Measurements from ENCODE around the gene SPINK1. TPM values are rescaled to one million over a fixed set of nuclear protein-coding genes. Genes with fewer than 3 reads are reported as not detected.
"Not testable (repeated sequence)": the region's sequence is repeated elsewhere in the genome, so short reads cannot be mapped to it uniquely, and the experiment has no call there.

The SPINK1 gene
- total RNA-seq, 8 experiments from 2014 or later, result not detected

GRCh38 chr5:147819261-147819770 is 12.2 kb downstream of the SPINK1 start:
- no peak for ATAC-seq (replicated peaks in 6 of 8)
- Histone ChIP-seq H3K4me1 (replicated peaks in 1 of 2) (peaks cover 0 to 2% of the 10 kb centered on the region in 2 donors), H3K27ac (no peak overlapping the region), H3K4me3 (no peak overlapping the region)
- WGBS, 10 experiments, result 0 to 100% (median 48%) methylated on average over 1 of the region's 1 CpG
- in situ Hi-C loops (cut with MboI; ENCODE audit: low pct_unique_long_range_greater_than_20kb in 2 of 9, low sequenced_read_pairs in 9 of 9, unreplicated experiment in 9 of 9), result loop anchor here in 6 of 9 experiments (10.0 to 25.0 kb wide), 2 partner anchors 182 to 195 kb away; no protein-coding TSS in a partner anchor

GRCh38 chr5:147818290-147818689 is 13.2 kb downstream of the SPINK1 start:
- H3K4me3 ChIP-seq, result no peak overlapping the region
- H3K4me1 ChIP-seq (replicated peaks in 1 of 2), result peaks cover 0 to 2% of the 10 kb centered on the region in 2 donors
- whole genome bisulfite sequencing, 10 experiments, result 60 to 100% (median 75%) methylated on average over 1 of the region's 1 CpG; no CpG with 5 or more reads in 5 of the 10 experiments
- peak in 5 of 8 experiments; percentile 45 to 76 (median 55) for ATAC-seq (replicated peaks in 6 of 8)
- in situ Hi-C loops (cut with MboI; ENCODE audit: low pct_unique_long_range_greater_than_20kb in 2 of 9, low sequenced_read_pairs in 9 of 9, unreplicated experiment in 9 of 9), result loop anchor here in 6 of 9 experiments (10.0 to 25.0 kb wide), 2 partner anchors 181 to 193 kb away; no protein-coding TSS in a partner anchor
- no peak overlapping the region for H3K27ac ChIP-seq

- no peak overlapping the region for H3K27ac ChIP-seq
- in situ Hi-C loops (cut with MboI; ENCODE audit: low pct_unique_long_range_greater_than_20kb in 2 of 9, low sequenced_read_pairs in 9 of 9, unreplicated experiment in 9 of 9), result loop anchor here in 6 of 9 experiments (10.0 to 25.0 kb wide), 2 partner anchors 176 to 189 kb away; no protein-coding TSS in a partner anchor
- WGBS, 10 experiments, result 0 to 80% (median 67%) methylated on average over 1 of the region's 1 CpG; no CpG with 5 or more reads in 3 of the 10 experiments
- ATAC-seq (replicated peaks in 6 of 8), result no peak
- H3K4me3 ChIP-seq, result no peak overlapping the region
- no peaks in the 10 kb centered on the region for H3K4me1 ChIP-seq (replicated peaks in 1 of 2)
These were observed 17.8 kb downstream of the SPINK1 start for GRCh38 chr5:147813696-147814095.

- 0 to 79% (median 53%) methylated on average over 1 to 5 of the region's 5 CpGs for WGBS, 10 experiments
- no peak for ATAC-seq (replicated peaks in 6 of 8)
- no peak overlapping the region for H3K4me3 ChIP-seq
- no peaks in the 10 kb centered on the region for H3K4me1 ChIP-seq (replicated peaks in 1 of 2)
- in situ Hi-C loops (cut with MboI; ENCODE audit: low pct_unique_long_range_greater_than_20kb in 2 of 9, low sequenced_read_pairs in 9 of 9, unreplicated experiment in 9 of 9), result loop anchor here in 6 of 9 experiments (10.0 to 25.0 kb wide), 2 partner anchors 173 to 185 kb away; no protein-coding TSS in a partner anchor
- no peak overlapping the region for H3K27ac ChIP-seq
These were observed 21.4 kb downstream of the SPINK1 start for GRCh38 chr5:147809830-147810666.

- ATAC-seq (replicated peaks in 6 of 8), result peak in 3 of 8 experiments; percentile 67 to 86 (median 82)
- WGBS, 10 experiments, result 0 to 94% (median 70%) methylated on average over 1 to 6 of the region's 6 CpGs; no CpG with 5 or more reads in 1 of the 10 experiments
- Histone ChIP-seq H3K27ac (no peak overlapping the region), H3K4me1 (replicated peaks in 1 of 2) (no peaks in the 10 kb centered on the region), H3K4me3 (no peak overlapping the region)
- in situ Hi-C loops (cut with MboI; ENCODE audit: low pct_unique_long_range_greater_than_20kb in 2 of 9, low sequenced_read_pairs in 9 of 9, unreplicated experiment in 9 of 9), result loop anchor here in 5 of 9 experiments (25.0 kb wide), 1 partner anchor 168 kb away; no protein-coding TSS in a partner anchor
These were observed 26.4 kb downstream of the SPINK1 start for GRCh38 chr5:147805030-147805454.

- peak in 1 of 8 experiments; percentile 17 for ATAC-seq (replicated peaks in 6 of 8)
- H3K4me3 ChIP-seq, result no peak overlapping the region
- in situ Hi-C loops (cut with MboI; ENCODE audit: low pct_unique_long_range_greater_than_20kb in 2 of 9, low sequenced_read_pairs in 9 of 9, unreplicated experiment in 9 of 9), result loop anchor here in 5 of 9 experiments (25.0 kb wide), 1 partner anchor 167 kb away; no protein-coding TSS in a partner anchor
- 20 to 100% (median 61%) methylated on average over 1 to 3 of the region's 3 CpGs; no CpG with 5 or more reads in 3 of the 10 experiments for WGBS, 10 experiments
- H3K4me1 ChIP-seq (replicated peaks in 1 of 2), result no peaks in the 10 kb centered on the region
- H3K27ac ChIP-seq, result no peak overlapping the region
These were observed 27.1 kb downstream of the SPINK1 start for GRCh38 chr5:147804334-147804733.

- H3K4me3 ChIP-seq, result no peak overlapping the region
- in situ Hi-C loops (cut with MboI; ENCODE audit: low pct_unique_long_range_greater_than_20kb in 2 of 9, low sequenced_read_pairs in 9 of 9, unreplicated experiment in 9 of 9), result loop anchor here in 5 of 9 experiments (25.0 kb wide), 1 partner anchor 167 kb away; no protein-coding TSS in a partner anchor
- peak in 1 of 8 experiments; percentile 14 for ATAC-seq (replicated peaks in 6 of 8)
- H3K4me1 ChIP-seq (replicated peaks in 1 of 2), result no peaks in the 10 kb centered on the region
- 33 to 100% (median 85%) methylated on average over 1 of the region's 1 CpG; no CpG with 5 or more reads in 6 of the 10 experiments for WGBS, 10 experiments
- no peak overlapping the region for H3K27ac ChIP-seq
These were observed 27.5 kb downstream of the SPINK1 start for GRCh38 chr5:147803926-147804325.

- WGBS, 10 experiments, result 0 to 92% (median 60%) methylated on average over 1 to 3 of the region's 3 CpGs
- H3K27ac ChIP-seq; H3K4me3 ChIP-seq; H3K4me1 ChIP-seq (replicated peaks in 1 of 2): not testable (repeated sequence)
- peak in 1 of 8 experiments; percentile 29 for ATAC-seq (replicated peaks in 6 of 8)
- in situ Hi-C loops (cut with MboI; ENCODE audit: low pct_unique_long_range_greater_than_20kb in 2 of 9, low sequenced_read_pairs in 9 of 9, unreplicated experiment in 9 of 9), result loop anchor here in 5 of 9 experiments (25.0 kb wide), 1 partner anchor 166 kb away; no protein-coding TSS in a partner anchor
These were observed 28.3 kb downstream of the SPINK1 start for GRCh38 chr5:147803161-147803560.

- no peak for ATAC-seq (replicated peaks in 6 of 8)
- in situ Hi-C loops (cut with MboI; ENCODE audit: low pct_unique_long_range_greater_than_20kb in 2 of 9, low sequenced_read_pairs in 9 of 9, unreplicated experiment in 9 of 9), result loop anchor here in 5 of 9 experiments (25.0 kb wide), 1 partner anchor 164 kb away; no protein-coding TSS in a partner anchor
- WGBS, 10 experiments, result 0 to 71% (median 56%) methylated on average over 1 of the region's 1 CpG; no CpG with 5 or more reads in 2 of the 10 experiments
- Histone ChIP-seq H3K4me3 (no peak overlapping the region), H3K27ac (no peak overlapping the region), H3K4me1 (replicated peaks in 1 of 2) (no peaks in the 10 kb centered on the region)
These were observed 30.0 kb downstream of the SPINK1 start for GRCh38 chr5:147801461-147801860.

- Histone ChIP-seq H3K4me3 (no peak overlapping the region), H3K4me1 (replicated peaks in 1 of 2) (no peaks in the 10 kb centered on the region), H3K27ac (no peak overlapping the region)
- ATAC-seq (replicated peaks in 6 of 8), result no peak
- in situ Hi-C loops (cut with MboI; ENCODE audit: low pct_unique_long_range_greater_than_20kb in 2 of 9, low sequenced_read_pairs in 9 of 9, unreplicated experiment in 9 of 9), result loop anchor here in 5 of 9 experiments (25.0 kb wide), 1 partner anchor 163 kb away; no protein-coding TSS in a partner anchor
- 0 to 95% (median 67%) methylated on average over 1 to 3 of the region's 3 CpGs for WGBS, 10 experiments
These were observed 31.0 kb downstream of the SPINK1 start for GRCh38 chr5:147800491-147800890.

- WGBS, 10 experiments, result 12 to 93% (median 80%) methylated on average over 3 to 6 of the region's 6 CpGs; no CpG with 5 or more reads in 1 of the 10 experiments
- Histone ChIP-seq H3K27ac (no peak overlapping the region), H3K4me3 (no peak overlapping the region), H3K4me1 (replicated peaks in 1 of 2) (no peaks in the 10 kb centered on the region)
- in situ Hi-C loops (cut with MboI; ENCODE audit: low pct_unique_long_range_greater_than_20kb in 2 of 9, low sequenced_read_pairs in 9 of 9, unreplicated experiment in 9 of 9), result no loop called here
- peak in 2 of 8 experiments; percentile 39 to 48 for ATAC-seq (replicated peaks in 6 of 8)
These were observed 34.7 kb downstream of the SPINK1 start for GRCh38 chr5:147796556-147797308.

- Histone ChIP-seq H3K27ac (no peak overlapping the region), H3K4me3 (no peak overlapping the region), H3K4me1 (replicated peaks in 1 of 2) (no peaks in the 10 kb centered on the region)
- in situ Hi-C loops (cut with MboI; ENCODE audit: low pct_unique_long_range_greater_than_20kb in 2 of 9, low sequenced_read_pairs in 9 of 9, unreplicated experiment in 9 of 9), result no loop called here
- no peak for ATAC-seq (replicated peaks in 6 of 8)
- 0 to 100% (median 84%) methylated on average over 1 to 6 of the region's 6 CpGs; no CpG with 5 or more reads in 5 of the 10 experiments for WGBS, 10 experiments
These were observed 40.3 kb downstream of the SPINK1 start for GRCh38 chr5:147791181-147791580.
